Choroid plexus epithelial cell (primary cell): ENCODE results near the gene PDK1.

ENCODE experiments used
- DNase-seq: peaks from one replicate; pipeline ENCODE4 v3.0.0-alpha.2; 2010; ENCODE audit warnings: low read depth
- H3K4me3 ChIP-seq: 2 replicates; pipeline ENCODE4 v1.5.1; 2011; ENCODE audit warnings: low read depth, mild to moderate bottlenecking, control low read depth, low read length, moderate library complexity
- TF ChIP-seq, protein P1 (sequence below): conservative IDR thresholded peaks from 2 replicates; pipeline ENCODE4 v1.5.1; 2011; ENCODE audit warnings: low read depth, mild to moderate bottlenecking, control low read depth, inconsistent platforms, low read length, moderate library complexity

PDK1 gene

DNA sequence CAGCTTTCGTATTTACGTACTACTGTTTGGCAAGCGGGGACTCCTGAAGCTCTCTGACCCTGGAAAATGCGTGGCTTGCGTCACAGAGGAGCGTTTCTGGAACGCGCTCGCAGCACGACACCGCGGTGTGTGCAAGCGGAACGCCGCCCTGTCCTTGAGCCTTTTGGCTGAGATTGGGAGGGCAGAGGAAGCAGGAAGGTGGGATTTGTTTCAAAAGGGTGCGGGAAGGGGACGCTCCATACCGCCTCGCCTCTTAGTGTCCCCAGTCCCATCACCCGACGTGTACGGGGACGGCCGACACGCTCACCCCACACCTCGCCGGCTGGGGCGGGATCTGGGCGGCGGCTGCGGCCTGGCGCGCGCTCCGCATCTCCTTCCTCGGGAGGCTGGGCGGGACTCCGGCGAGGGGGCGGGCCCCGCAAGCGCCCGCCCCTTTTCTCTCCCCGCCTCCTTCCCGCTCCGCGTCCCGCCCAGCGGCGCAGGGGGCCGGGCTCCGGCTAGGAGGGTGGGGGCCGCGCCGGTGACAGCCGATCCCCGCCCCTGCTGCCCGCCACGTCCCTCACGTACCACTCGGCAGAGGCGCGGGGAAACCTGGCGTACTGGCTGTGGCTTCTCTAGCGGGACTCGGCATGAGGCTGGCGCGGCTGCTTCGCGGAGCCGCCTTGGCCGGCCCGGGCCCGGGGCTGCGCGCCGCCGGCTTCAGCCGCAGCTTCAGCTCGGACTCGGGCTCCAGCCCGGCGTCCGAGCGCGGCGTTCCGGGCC, at the start of gene PDK1:
Gene PDK1, plus strand, starts transcription at position 569 of the 762 bp plus-strand sequence. Its CDS starts 61 bp downstream, at position 630.
- peak within 1 kb of the TSS; percentile 92 for H3K4me3 ChIP-seq
- TF ChIP-seq, protein P1, sequence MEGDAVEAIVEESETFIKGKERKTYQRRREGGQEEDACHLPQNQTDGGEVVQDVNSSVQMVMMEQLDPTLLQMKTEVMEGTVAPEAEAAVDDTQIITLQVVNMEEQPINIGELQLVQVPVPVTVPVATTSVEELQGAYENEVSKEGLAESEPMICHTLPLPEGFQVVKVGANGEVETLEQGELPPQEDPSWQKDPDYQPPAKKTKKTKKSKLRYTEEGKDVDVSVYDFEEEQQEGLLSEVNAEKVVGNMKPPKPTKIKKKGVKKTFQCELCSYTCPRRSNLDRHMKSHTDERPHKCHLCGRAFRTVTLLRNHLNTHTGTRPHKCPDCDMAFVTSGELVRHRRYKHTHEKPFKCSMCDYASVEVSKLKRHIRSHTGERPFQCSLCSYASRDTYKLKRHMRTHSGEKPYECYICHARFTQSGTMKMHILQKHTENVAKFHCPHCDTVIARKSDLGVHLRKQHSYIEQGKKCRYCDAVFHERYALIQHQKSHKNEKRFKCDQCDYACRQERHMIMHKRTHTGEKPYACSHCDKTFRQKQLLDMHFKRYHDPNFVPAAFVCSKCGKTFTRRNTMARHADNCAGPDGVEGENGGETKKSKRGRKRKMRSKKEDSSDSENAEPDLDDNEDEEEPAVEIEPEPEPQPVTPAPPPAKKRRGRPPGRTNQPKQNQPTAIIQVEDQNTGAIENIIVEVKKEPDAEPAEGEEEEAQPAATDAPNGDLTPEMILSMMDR, result no peak
- DNase-seq, result peak; percentile 96

DNA sequence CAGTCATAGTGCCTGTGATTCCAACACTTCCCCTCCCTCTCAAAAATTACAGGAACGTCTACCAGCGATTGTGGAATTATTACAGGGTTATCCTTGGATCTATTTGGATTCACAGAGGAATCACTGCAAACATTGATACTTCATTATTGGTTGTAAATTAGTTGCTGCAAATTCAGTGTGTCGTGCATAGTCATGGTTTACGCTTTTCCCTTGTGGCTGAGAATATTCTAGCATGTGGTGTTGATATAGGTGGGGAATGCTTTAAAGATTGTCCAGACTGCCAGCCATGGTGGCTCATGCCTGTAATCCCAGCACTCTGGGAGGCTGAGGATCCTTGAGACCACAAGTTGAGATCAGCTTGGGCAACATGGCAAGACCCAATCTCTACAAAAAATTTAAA, 48.7 kb upstream of the PDK1 start:
- TF ChIP-seq, protein P1, result no peak
- no peak for DNase-seq
- H3K4me3 ChIP-seq, result no peak overlapping the region

DNA sequence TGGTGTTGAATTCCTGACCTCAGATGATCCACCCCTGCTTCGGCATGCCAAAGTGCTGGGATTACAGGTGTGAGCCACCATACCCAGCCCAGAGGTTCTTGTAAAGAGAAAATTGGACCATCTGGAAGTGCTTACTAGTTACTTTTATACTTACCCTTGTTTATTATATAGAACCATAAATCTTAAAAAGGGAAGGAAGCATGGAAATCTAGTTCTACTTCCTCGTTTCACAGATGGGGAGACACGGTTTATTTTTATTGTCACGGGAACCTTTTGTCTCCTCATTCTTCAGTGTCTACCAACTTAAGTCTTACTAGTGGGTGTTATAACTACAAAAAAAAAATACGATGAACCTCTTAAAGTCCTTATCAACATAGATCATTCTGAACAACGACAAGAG, 45.8 kb upstream of the PDK1 start:
- no peak for DNase-seq
- H3K4me3 ChIP-seq, result no peak overlapping the region
- TF ChIP-seq, protein P1, result no peak

DNA sequence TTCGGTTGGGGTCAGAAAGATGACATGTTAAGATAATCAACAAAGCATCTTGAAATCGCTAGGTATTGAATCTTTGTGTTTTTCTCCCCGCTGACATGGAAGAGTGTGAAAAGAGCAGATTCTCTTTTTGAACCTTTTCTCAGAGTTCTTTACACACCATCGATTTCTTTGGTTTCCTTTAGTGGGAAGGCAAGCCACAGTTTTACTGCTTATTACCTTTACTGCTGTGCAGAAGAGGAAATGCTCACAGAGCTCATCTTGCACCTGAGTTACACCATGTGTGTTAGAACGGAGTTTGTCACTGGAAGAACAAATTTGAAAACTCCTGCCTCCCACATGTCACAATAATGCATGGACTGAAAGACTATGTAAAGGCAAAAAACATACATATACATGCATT, 45.3 kb upstream of the PDK1 start:
- TF ChIP-seq, protein P1, result no peak
- no peak for DNase-seq
- H3K4me3 ChIP-seq, result no peak overlapping the region

DNA sequence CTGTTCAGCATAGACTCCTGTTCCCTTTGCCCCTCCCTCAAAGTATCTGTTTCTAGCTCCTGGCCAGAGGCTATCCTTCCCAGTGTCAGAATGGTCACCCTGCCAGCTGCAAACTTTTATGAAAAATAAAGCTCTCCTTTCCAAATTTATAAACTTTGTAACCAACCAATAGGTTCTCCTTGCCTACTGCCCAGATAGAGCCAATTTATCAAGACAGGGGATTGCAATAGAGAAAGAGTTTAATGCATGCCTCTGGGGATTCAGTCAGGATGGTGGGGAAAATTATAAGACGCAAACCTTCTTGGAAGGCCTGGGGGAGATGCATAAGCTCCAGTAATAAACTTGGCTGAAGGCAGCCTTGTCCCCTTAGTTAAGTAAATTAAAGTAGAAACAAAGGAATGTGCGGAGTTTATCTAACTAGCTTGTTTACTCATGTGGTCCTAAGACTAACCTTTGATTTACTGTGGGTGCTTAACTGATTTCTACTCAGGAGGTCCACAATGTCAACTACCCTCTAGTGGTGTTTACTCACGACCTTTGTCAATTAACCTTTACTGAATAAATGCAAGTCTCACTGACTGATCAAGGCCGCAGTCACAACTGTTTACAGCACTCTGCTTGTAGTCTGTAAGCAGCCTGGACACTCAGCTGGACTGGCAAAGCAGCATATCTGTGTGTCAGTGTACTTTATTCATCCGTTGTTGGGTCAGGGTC, 42.9 kb upstream of the PDK1 start:
- H3K4me3 ChIP-seq, result no peak overlapping the region
- TF ChIP-seq, protein P1, result no peak
- DNase-seq, result no peak

DNA sequence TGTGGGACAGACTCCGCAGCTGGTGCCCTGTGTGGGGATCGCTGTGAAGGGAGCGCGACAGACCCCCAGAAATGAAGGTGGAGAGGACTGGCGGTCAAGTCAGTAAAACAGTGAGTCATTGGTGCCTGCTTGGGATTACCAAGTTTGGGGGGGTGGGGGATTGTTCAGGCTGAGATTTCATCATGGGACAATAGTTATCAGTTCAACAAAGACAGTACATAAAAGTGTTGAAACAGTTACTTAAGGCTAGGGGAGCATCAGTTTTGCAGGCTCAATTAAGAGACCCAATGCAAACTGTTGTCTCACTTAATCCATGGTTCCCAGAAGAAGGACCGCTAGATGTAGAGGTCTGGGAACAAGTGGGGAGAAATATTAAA, 42.4 kb upstream of the PDK1 start:
- no peak overlapping the region for H3K4me3 ChIP-seq
- DNase-seq, result no peak
- TF ChIP-seq, protein P1, result no peak
